ENCODE measurements around the gene ALDH3B1. TPM values are rescaled to one million over a fixed set of nuclear protein-coding genes. Genes with fewer than 3 reads are reported as not detected.

The ALDH3B1 gene
- total RNA-seq, 1 experiment from 2014 or later = 104 TPM

- Histone ChIP-seq H3K4me2 (no peak overlapping the region), H3K27ac (no peak overlapping the region), H3K4me3 (no peak overlapping the region), H3K79me2 (ENCODE audit: low read depth) (peaks cover 7% of the 10 kb centered on the region), H3K9me2 (ENCODE audit: insufficient read depth) (no peaks in the 10 kb centered on the region), H3K4me1 (replicated peaks; ENCODE audit: insufficient read depth) (no peaks in the 10 kb centered on the region), H3F3A (ENCODE audit: insufficient read depth, low read depth) (peaks cover 53% of the 10 kb centered on the region), H3K36me3 (ENCODE audit: low read depth) (peaks cover 70% of the 10 kb centered on the region), H3K27me3 (ENCODE audit: insufficient read depth, low read depth) (no peaks in the 10 kb centered on the region), H2AFZ (no peak overlapping the region), H4K20me1 (ENCODE audit: insufficient read depth) (peaks cover 35% of the 10 kb centered on the region), H3K9me3 (ENCODE audit: insufficient read depth, low read depth) (no peaks in the 10 kb centered on the region)
- no TSS peak for BruUV-seq (replicated peaks)
- ChIA-PET POLR2A (ENCODE audit: unreplicated experiment) (interaction anchor here (0.7 kb wide), 1 partner anchor 9 kb away, joined by 11 read pairs; no protein-coding TSS in a partner anchor), CTCF (interaction anchor here (0.7 kb wide), 1 partner anchor 33 kb away, joined by 4 read pairs; no protein-coding TSS in a partner anchor)
- no peak for TF ChIP-seq CTCF (conservative IDR thresholded peaks at IDR 0.05)
- no peak for TF ChIP-seq EZH2 (IDR thresholded peaks at IDR 0.05; ENCODE audit: low read depth)
- DNase-seq = no peak
- intact Hi-C loops (cut with micrococcal nuclease; ENCODE audit: unreplicated experiment) = no loop called here
Observed at GRCh38 chr11:68067991-68068390, 57.9 kb downstream of the ALDH3B1 start.

- H3K79me2 ChIP-seq (ENCODE audit: low read depth) = peaks cover 35% of the 10 kb centered on the region
- H3K9me2 ChIP-seq (ENCODE audit: insufficient read depth) = no peaks in the 10 kb centered on the region
- BruUV-seq (replicated peaks) = no TSS peak
- H4K20me1 ChIP-seq (ENCODE audit: insufficient read depth) = peaks cover 59% of the 10 kb centered on the region
- no peaks in the 10 kb centered on the region for H3K9me3 ChIP-seq (ENCODE audit: insufficient read depth, low read depth)
- CTCF ChIA-PET = interaction anchor here (0.6 kb wide), 1 partner anchor 78 kb away, joined by 3 read pairs; no protein-coding TSS in a partner anchor
- intact Hi-C loops (cut with micrococcal nuclease; ENCODE audit: unreplicated experiment) = no loop called here
- H2AFZ ChIP-seq = no peak overlapping the region
- DNase-seq = no peak
- H3F3A ChIP-seq (ENCODE audit: insufficient read depth, low read depth) = peaks cover 49% of the 10 kb centered on the region
- TF ChIP-seq CTCF (conservative IDR thresholded peaks at IDR 0.05) (no peak), EZH2 (IDR thresholded peaks at IDR 0.05; ENCODE audit: low read depth) (no peak)
- POLR2A ChIA-PET (ENCODE audit: unreplicated experiment) = no interaction called here
- H3K27ac ChIP-seq = no peak overlapping the region
- no peaks in the 10 kb centered on the region for H3K27me3 ChIP-seq (ENCODE audit: insufficient read depth, low read depth)
- no peak overlapping the region for H3K4me3 ChIP-seq
- no peak overlapping the region for H3K4me2 ChIP-seq
- peaks cover 64% of the 10 kb centered on the region; the same call in 1 of the 2 replicates for H3K36me3 ChIP-seq (ENCODE audit: low read depth)
- H3K4me1 ChIP-seq (replicated peaks; ENCODE audit: insufficient read depth) = no peaks in the 10 kb centered on the region
Observed at GRCh38 chr11:68071281-68072048, 61.3 kb downstream of the ALDH3B1 start.

- H3F3A ChIP-seq (ENCODE audit: insufficient read depth, low read depth) = peaks cover 63% of the 10 kb centered on the region
- DNase-seq = no peak
- H3K9me3 ChIP-seq (ENCODE audit: insufficient read depth, low read depth) = no peaks in the 10 kb centered on the region
- intact Hi-C loops (cut with micrococcal nuclease; ENCODE audit: unreplicated experiment) = loop anchor here (5.0 kb wide), 1 partner anchor 133 kb away; no protein-coding TSS in a partner anchor
- ChIA-PET POLR2A (ENCODE audit: unreplicated experiment) (interaction anchor here (0.7 kb wide), 1 partner anchor 82 kb away, joined by 8 read pairs; no protein-coding TSS in a partner anchor), CTCF (no interaction called here)
- H3K27me3 ChIP-seq (ENCODE audit: insufficient read depth, low read depth) = no peaks in the 10 kb centered on the region
- no TSS peak for BruUV-seq (replicated peaks)
- H3K79me2 ChIP-seq (ENCODE audit: low read depth) = peaks cover 65% of the 10 kb centered on the region
- no peaks in the 10 kb centered on the region for H3K9me2 ChIP-seq (ENCODE audit: insufficient read depth)
- H3K4me3 ChIP-seq = no peak overlapping the region
- no peak overlapping the region for H3K4me2 ChIP-seq
- TF ChIP-seq CTCF (conservative IDR thresholded peaks at IDR 0.05) (no peak), EZH2 (IDR thresholded peaks at IDR 0.05; ENCODE audit: low read depth) (no peak)
- H3K4me1 ChIP-seq (replicated peaks; ENCODE audit: insufficient read depth) = peaks cover 14% of the 10 kb centered on the region
- H2AFZ ChIP-seq = no peak overlapping the region
- H3K36me3 ChIP-seq (ENCODE audit: low read depth) = peaks cover 52% of the 10 kb centered on the region; the same call in 1 of the 2 replicates
- H4K20me1 ChIP-seq (ENCODE audit: insufficient read depth) = peaks cover 85% of the 10 kb centered on the region
- H3K27ac ChIP-seq = no peak overlapping the region
Observed at GRCh38 chr11:68074584-68075352, 64.6 kb downstream of the ALDH3B1 start.
